Gastroesophageal sphincter (tissue), 3 donors: ENCODE measurements around the gene GPR55.

ENCODE experiments used
- CTCF ChIP-seq, 4 experiments: fragments of 200-600 bp in 2 of 4; fragments of 450-650 bp in 2 of 4; sonication (generic) in 1 of 4; IDR thresholded peaks; one replicate each; pipeline ENCODE4 v1.5.1; 2017 to 2019; ENCODE audit warnings: antibody characterized with exemption in 4 of 4, mild to moderate bottlenecking in 2 of 4, moderate library complexity in 2 of 4
- EP300 ChIP-seq: sonication (generic); formaldehyde crosslinking; IDR thresholded peaks from one replicate; pipeline ENCODE4 v1.6.1; 2017; ENCODE audit warnings: antibody characterized with exemption, mild to moderate bottlenecking
- POLR2A ChIP-seq, 2 donors: fragments of 450-650 bp; IDR thresholded peaks; one replicate each; pipeline ENCODE4 v1.6.1; 2017; ENCODE audit warnings: antibody characterized with exemption in 2 of 2, mild to moderate bottlenecking in 2 of 2, moderate library complexity in 1 of 2
- POLR2AphosphoS5 ChIP-seq: sonication (generic); formaldehyde crosslinking; IDR thresholded peaks from one replicate; pipeline ENCODE4 v1.6.1; 2017; ENCODE audit warnings: antibody characterized with exemption

GRCh38 chr2:230879891-230880290 lies 45.2 kb downstream of the GPR55 start:
- no peak for TF ChIP-seq CTCF (IDR thresholded peaks at IDR 0.05)
- TF ChIP-seq POLR2A (IDR thresholded peaks at IDR 0.05): no peak
- no peak for TF ChIP-seq EP300
- TF ChIP-seq POLR2AphosphoS5: no peak
